Activated naive CD4-positive, alpha-beta T cell treated with anti-CD3 and anti-CD28 coated beads, Interleukin-2, amount 50 U/mL, for 72 hours (primary cell): Measurements from ENCODE around the gene TJP3. TPM values are rescaled to one million over a fixed set of nuclear protein-coding genes. Genes with fewer than 3 reads are reported as not detected.

Experiments used
- ATAC-seq, 2 donors: fragments of 150-1000 bp; cut with Tn5 transposase; 2 replicates each; pipeline ENCODE4 v1.10.0; 2021; ENCODE audit warnings: mild to moderate bottlenecking in 2 of 2, moderate library complexity in 2 of 2
- DNase-seq, 2 donors: peaks; one replicate each; pipeline ENCODE4 v3.0.0; 2021 to 2022; ENCODE audit warnings: low spot score in 2 of 2
- H3K27ac Mint-ChIP-seq, 2 donors: one replicate each; pipeline ENCODE4 v1.8.0; 2022; ENCODE audit warnings: mild to moderate bottlenecking in 2 of 2, mixed read lengths in 2 of 2
- H3K36me3 Mint-ChIP-seq, 2 donors: one replicate each; pipeline ENCODE4 v1.8.0; 2022; ENCODE audit warnings: mixed read lengths in 2 of 2
- H3K9me3 Mint-ChIP-seq, 2 donors: one replicate each; pipeline ENCODE4 v1.8.0; 2022; ENCODE audit warnings: mixed read lengths in 2 of 2
- total RNA-seq, 2 donors: library from RNA; stranded (reverse); gene quantifications; one replicate each; pipeline ENCODE4 v1.2.3, GENCODE V29; 2022

Gene TJP3
- total RNA-seq, 2 donors from 2014 or later = 2.6 to 6.3 TPM

DNA sequence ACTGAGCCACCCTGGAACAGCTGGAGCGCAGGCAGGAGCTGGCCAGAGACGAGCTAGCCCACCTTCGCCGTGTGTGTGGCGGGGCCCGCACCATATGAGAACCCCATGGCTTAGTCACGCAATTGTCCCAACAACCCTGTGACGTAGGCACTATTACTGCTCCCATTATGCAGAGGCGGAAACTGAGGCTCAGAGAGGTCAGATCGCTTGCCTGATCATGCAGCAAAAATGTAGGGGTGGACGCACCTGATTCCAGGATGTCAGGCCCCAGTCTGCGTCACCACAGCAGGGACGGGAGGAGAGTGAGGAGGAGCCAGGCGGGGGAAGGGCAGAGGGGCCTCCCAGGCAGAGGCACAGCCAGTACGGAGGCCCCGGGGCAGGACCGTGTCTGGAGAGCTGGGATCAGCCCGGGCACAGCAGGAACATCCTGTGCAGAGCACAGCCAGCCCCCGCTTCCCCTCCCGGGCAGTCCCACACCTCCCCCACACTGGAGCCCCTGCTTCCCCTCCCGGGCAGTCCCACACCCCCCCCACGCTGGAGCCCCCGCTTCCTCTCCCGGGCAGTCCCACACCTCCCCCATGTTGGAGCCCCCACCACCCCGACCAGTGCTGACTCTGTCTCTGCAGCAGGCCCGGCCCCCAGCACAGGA is 24.7 kb upstream of the TJP3 start:
- H3K27ac Mint-ChIP-seq = no peak overlapping the region
- peaks cover 0 to 21% of the 10 kb centered on the region in 2 donors for H3K36me3 Mint-ChIP-seq
- H3K9me3 Mint-ChIP-seq = no peaks in the 10 kb centered on the region
- DNase-seq (no peak), ATAC-seq (no peak)

GRCh38 chr19:3684054-3684816 is 23.9 kb upstream of the TJP3 start:
- Mint-ChIP-seq H3K27ac (no peak overlapping the region), H3K36me3 (peaks cover 0 to 21% of the 10 kb centered on the region in 2 donors), H3K9me3 (no peaks in the 10 kb centered on the region)
- no peak for DNase-seq
- ATAC-seq = peak in 1 of 2 donors; percentile 15

DNA sequence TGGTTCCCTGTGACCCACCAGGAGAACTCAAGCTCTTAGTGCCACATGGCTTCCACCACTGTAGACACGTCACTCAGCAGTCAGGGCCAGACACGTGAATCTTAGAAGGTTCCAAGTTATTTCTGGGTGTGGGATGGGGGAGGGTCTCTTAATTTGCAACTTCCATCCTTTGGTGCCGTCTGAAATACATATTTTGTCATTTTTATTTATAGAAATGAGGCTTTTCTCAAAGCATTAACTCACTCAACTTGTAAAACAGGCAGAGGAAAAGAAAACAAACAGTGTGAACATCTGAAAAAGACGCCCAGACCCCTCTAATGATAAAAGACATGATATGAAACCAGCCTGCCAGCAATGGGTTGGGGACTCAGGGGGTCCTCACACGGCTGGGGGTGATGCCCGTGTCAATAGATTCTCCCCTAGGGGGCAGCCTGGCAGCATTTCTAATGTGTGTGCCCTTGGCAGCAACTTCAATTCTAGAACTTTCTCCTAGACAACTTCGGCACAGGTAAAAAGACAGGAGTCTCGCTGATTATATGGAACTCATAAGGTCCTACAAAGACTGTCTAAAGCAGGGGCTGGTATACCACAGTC is 23.3 kb upstream of the TJP3 start:
- Mint-ChIP-seq H3K27ac (no peak overlapping the region), H3K9me3 (no peaks in the 10 kb centered on the region), H3K36me3 (peaks cover 0 to 21% of the 10 kb centered on the region in 2 donors)
- no peak for ATAC-seq
- DNase-seq = no peak

DNA sequence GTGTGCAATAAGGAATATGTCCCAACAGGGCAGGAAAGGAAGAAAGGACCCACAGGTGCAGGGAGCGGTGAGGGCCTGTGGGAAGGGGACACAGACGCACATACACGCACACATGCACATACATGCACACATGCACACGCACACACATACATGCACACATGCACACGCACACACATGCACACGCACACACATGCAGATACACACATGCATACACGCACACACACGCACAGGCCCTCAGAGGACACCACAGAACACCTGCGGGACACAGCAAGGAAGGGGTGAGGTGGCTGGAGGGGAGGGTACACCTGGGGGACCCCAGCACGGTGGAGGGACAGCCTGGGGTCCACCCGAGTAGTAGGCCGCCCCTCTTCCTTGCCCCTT is 20.8 kb upstream of the TJP3 start:
- ATAC-seq (peak in 1 of 2 donors; percentile 17), DNase-seq (no peak)
- Mint-ChIP-seq H3K9me3 (peaks cover 0 to 5% of the 10 kb centered on the region in 2 donors), H3K27ac (peak overlapping the region; percentile 15 to 78), H3K36me3 (peaks cover 0 to 33% of the 10 kb centered on the region in 2 donors)

GRCh38 chr19:3687774-3688706 is 20.1 kb upstream of the TJP3 start:
- Mint-ChIP-seq H3K9me3 (peaks cover 0 to 5% of the 10 kb centered on the region in 2 donors), H3K36me3 (peaks cover 0 to 33% of the 10 kb centered on the region in 2 donors), H3K27ac (peak overlapping the region in 1 of 2 donors; percentile 38)
- peak; percentile 33 to 59 for ATAC-seq
- DNase-seq = no peak

DNA sequence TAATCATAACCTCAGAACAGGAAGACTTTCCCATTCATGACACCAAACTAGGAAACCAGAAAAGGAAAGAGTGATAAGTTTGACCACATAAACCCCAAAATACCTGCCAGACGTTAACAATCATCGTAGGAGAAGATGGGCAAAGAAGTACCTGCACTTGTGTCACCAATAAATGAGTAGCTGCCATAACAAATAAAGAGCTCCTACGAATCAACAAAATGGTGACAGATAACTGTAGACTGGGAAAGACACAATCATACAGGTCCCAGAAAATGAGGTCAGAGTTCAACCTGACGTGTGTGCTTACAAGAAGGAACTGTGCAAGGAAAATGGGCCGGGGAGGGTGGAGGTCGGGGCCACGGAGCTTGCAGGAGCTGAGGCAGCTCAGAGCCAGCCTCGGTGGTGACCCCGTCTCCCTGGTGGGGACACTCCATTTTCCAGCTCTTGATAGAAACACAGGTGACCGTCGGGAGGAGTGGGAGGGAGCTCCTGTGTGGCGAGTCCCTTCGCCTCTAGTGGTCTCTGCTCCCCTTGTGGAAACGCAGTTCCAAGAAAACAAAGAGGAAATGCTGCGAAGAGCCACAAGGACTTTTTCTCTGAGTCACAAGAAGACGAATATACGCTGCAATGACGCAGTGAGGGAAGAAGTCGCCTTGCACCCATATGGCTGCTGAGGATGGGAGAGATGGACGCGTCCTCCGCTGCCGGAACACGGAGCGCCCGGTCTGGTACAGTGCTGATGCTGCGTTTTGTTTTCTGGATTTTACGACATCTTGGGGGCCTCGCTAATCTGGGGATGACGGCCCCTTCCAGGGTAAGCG is 17.4 kb upstream of the TJP3 start:
- ATAC-seq (peak; percentile 72 to 76), DNase-seq (no peak)
- Mint-ChIP-seq H3K36me3 (peaks cover 0 to 13% of the 10 kb centered on the region in 2 donors), H3K9me3 (peaks cover 0 to 5% of the 10 kb centered on the region in 2 donors), H3K27ac (peak overlapping the region; percentile 39 to 65)

- peaks cover 0 to 13% of the 10 kb centered on the region in 2 donors for H3K36me3 Mint-ChIP-seq
- peak overlapping the region; percentile 5 to 65 for H3K27ac Mint-ChIP-seq
- DNase-seq (no peak), ATAC-seq (no peak)
- peaks cover 0 to 5% of the 10 kb centered on the region in 2 donors for H3K9me3 Mint-ChIP-seq
These were observed 16.8 kb upstream of the TJP3 start for GRCh38 chr19:3691372-3691716.

GRCh38 chr19:3691726-3692125 is 16.5 kb upstream of the TJP3 start:
- no peak for DNase-seq
- Mint-ChIP-seq H3K27ac (peak overlapping the region in 1 of 2 donors; percentile 5), H3K36me3 (peaks cover 0 to 13% of the 10 kb centered on the region in 2 donors), H3K9me3 (peaks cover 0 to 5% of the 10 kb centered on the region in 2 donors)
- ATAC-seq = no peak

GRCh38 chr19:3692141-3693024 is 15.8 kb upstream of the TJP3 start:
- Mint-ChIP-seq H3K27ac (no peak overlapping the region), H3K9me3 (peaks cover 0 to 5% of the 10 kb centered on the region in 2 donors), H3K36me3 (peaks cover 0 to 13% of the 10 kb centered on the region in 2 donors)
- peak in 1 of 2 donors; percentile 37 for ATAC-seq
- peak in 1 of 2 donors; percentile 69 for DNase-seq

DNA sequence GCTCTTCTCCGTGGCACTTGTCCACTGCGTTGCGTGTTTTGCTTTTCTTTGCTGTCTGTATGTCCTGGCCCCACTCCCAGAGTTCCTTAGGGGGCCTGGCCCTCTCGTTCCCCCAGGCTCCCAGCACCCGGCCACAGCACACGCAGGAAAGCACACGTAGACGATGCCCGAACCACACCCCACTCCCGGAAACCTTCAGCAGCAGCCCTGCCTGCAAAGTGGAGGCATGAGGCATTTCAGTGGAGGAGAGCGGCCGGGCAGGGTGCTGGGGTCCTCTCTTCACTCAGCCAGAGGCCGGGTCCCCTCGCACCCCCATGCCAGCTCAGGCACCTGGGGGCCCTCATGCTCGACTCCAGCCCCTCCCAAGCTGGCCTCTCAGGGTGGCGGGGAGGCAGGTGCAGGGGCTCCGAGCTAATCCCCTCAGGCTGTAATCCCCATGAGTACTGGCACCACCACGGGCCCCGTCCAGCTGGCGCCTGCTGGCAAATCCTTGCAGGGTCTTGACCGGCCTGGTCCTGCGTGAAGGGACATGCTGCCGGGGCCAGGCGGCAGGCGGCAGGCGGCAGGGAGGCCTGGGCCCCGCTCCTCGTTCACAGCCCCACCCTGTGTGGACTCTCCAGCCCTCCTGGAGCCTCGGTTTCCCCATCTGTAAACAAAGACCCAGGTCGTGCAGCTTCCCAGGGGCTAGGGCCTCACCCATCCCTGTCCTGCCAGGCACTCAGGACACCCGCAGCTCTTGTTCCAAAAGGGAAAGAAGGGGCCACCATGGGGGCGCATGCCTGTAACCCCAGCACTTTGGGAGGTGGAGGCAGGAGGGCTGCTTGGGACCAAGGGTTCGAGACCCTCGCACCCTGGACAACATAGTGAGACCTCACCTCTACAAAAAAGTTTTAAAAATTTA is 14.9 kb upstream of the TJP3 start:
- H3K36me3 Mint-ChIP-seq = peaks cover 0 to 13% of the 10 kb centered on the region in 2 donors
- ATAC-seq = no peak
- peaks cover 0 to 5% of the 10 kb centered on the region in 2 donors for H3K9me3 Mint-ChIP-seq
- no peak overlapping the region for H3K27ac Mint-ChIP-seq
- DNase-seq = no peak

GRCh38 chr19:3694361-3695123 is 13.6 kb upstream of the TJP3 start:
- ATAC-seq (no peak), DNase-seq (no peak)
- Mint-ChIP-seq H3K9me3 (peaks cover 0 to 5% of the 10 kb centered on the region in 2 donors), H3K27ac (peak overlapping the region in 1 of 2 donors; percentile 53), H3K36me3 (peaks cover 0 to 13% of the 10 kb centered on the region in 2 donors)

- no peak for ATAC-seq
- peaks cover 0 to 5% of the 10 kb centered on the region in 2 donors for H3K9me3 Mint-ChIP-seq
These were observed 13.0 kb upstream of the TJP3 start for GRCh38 chr19:3695124-3695733.

More at GRCh38 chr19:3695124-3695733, 13.0 kb upstream of the TJP3 start:
- no peak for DNase-seq
- Mint-ChIP-seq H3K36me3 (peaks cover 0 to 13% of the 10 kb centered on the region in 2 donors), H3K27ac (peak overlapping the region in 1 of 2 donors; percentile 53)
